ENCODE results near the gene LYL1.

Gene LYL1

GRCh38 chr19:13086341-13086740 lies 16.3 kb downstream of the LYL1 start:
- intact Hi-C loops (cut with DNase I; ENCODE audit: low total_unique reads) = no loop called here
- H3K27ac ChIP-seq = peak overlapping the region; percentile 90 to 94
- peaks cover 10 to 67% (median 11%) of the 10 kb centered on the region in 3 donors for H3K36me3 ChIP-seq
- peaks cover 14 to 85% (median 62%) of the 10 kb centered on the region in 4 donors for H3K4me1 ChIP-seq
- no peaks in the 10 kb centered on the region for H3K27me3 ChIP-seq
- no peak for DNase-seq
- no peak for TF ChIP-seq CTCF (IDR thresholded peaks at IDR 0.05)
- no peaks in the 10 kb centered on the region for H3K9me3 ChIP-seq
- H3K4me3 ChIP-seq = no peak overlapping the region

- no peak overlapping the region for H3K4me3 ChIP-seq
- no peaks in the 10 kb centered on the region for H3K27me3 ChIP-seq
- peaks cover 10 to 73% (median 11%) of the 10 kb centered on the region in 3 donors for H3K36me3 ChIP-seq
- TF ChIP-seq CTCF (IDR thresholded peaks at IDR 0.05) = no peak
- H3K4me1 ChIP-seq = peaks cover 8 to 84% (median 57%) of the 10 kb centered on the region in 4 donors
- peak overlapping the region; percentile 90 to 94 for H3K27ac ChIP-seq
- no peak for DNase-seq
- intact Hi-C loops (cut with DNase I; ENCODE audit: low total_unique reads) = no loop called here
- H3K9me3 ChIP-seq = no peaks in the 10 kb centered on the region
Observed at GRCh38 chr19:13085666-13086065, 17.0 kb downstream of the LYL1 start.

- no peaks in the 10 kb centered on the region for H3K9me3 ChIP-seq
- intact Hi-C loops (cut with DNase I; ENCODE audit: low total_unique reads) = loop anchor here (5.0 kb wide), 1 partner anchor 91 kb away; no protein-coding TSS in a partner anchor
- H3K27ac ChIP-seq = peak overlapping the region; percentile 83 to 94
- peaks cover 10 to 76% (median 11%) of the 10 kb centered on the region in 3 donors for H3K36me3 ChIP-seq
- no peaks in the 10 kb centered on the region for H3K27me3 ChIP-seq
- H3K4me3 ChIP-seq = no peak overlapping the region
- peaks cover 9 to 83% (median 52%) of the 10 kb centered on the region in 4 donors for H3K4me1 ChIP-seq
- peak in 1 of 2 donors; percentile 17 for DNase-seq
- no peak for TF ChIP-seq CTCF (IDR thresholded peaks at IDR 0.05)
Observed at GRCh38 chr19:13083627-13084026, 19.0 kb downstream of the LYL1 start.

DNA sequence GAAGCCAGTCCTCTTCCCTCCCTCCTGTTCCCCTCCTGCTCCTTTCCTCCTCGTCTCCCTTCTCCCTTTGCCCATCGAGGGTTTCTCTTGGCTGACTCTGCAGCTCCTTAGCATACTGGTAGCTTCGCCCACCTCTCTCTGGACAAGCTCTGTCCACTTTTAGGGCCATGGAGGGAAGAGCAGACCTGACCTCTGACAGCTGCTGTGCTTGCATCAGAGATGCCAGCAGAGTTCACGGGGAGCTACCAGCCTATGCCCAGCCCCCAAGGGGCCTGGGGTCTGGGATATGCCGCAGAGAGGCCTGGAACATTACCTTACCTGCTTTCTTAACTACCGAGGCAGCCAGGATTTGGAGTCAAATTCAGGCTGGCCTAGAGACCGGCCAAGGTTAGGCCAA lies 19.7 kb downstream of the LYL1 start:
- Histone ChIP-seq H3K27ac (peak overlapping the region; percentile 83 to 94), H3K4me1 (peaks cover 11 to 83% (median 58%) of the 10 kb centered on the region in 4 donors), H3K4me3 (no peak overlapping the region), H3K36me3 (peaks cover 7 to 77% (median 11%) of the 10 kb centered on the region in 3 donors), H3K9me3 (no peaks in the 10 kb centered on the region), H3K27me3 (no peaks in the 10 kb centered on the region)
- intact Hi-C loops (cut with DNase I; ENCODE audit: low total_unique reads) = loop anchor here (5.0 kb wide), 1 partner anchor 91 kb away; no protein-coding TSS in a partner anchor
- DNase-seq = no peak
- no peak for TF ChIP-seq CTCF (IDR thresholded peaks at IDR 0.05)

GRCh38 chr19:13082192-13083007 lies 20.3 kb downstream of the LYL1 start:
- TF ChIP-seq CTCF (IDR thresholded peaks at IDR 0.05) = peak; percentile 29 to 49
- Histone ChIP-seq H3K9me3 (no peaks in the 10 kb centered on the region), H3K27me3 (no peaks in the 10 kb centered on the region), H3K27ac (peak overlapping the region; percentile 83 to 94), H3K4me1 (peaks cover 11 to 88% (median 63%) of the 10 kb centered on the region in 4 donors), H3K4me3 (no peak overlapping the region), H3K36me3 (peaks cover 6 to 77% (median 10%) of the 10 kb centered on the region in 3 donors)
- peak in 1 of 2 donors; percentile 73 for DNase-seq
- intact Hi-C loops (cut with DNase I; ENCODE audit: low total_unique reads) = loop anchor here (5.0 kb wide), 1 partner anchor 90 kb away; no protein-coding TSS in a partner anchor

Measured in tibial artery (tissue), 4 donors.